NCI-H1694 treated with DMSO at 0.1 percent for 48 hours (cell line): ENCODE measurements around the gene SLC6A5.
A peak's percentile ranks its signal among the peaks of the same experiment; 100 is the strongest.

ENCODE experiments used
- DNase-seq: peaks from one replicate; lab custom pipeline; 2025; lab: John Stamatoyannopoulos, UW

Gene SLC6A5

DNA sequence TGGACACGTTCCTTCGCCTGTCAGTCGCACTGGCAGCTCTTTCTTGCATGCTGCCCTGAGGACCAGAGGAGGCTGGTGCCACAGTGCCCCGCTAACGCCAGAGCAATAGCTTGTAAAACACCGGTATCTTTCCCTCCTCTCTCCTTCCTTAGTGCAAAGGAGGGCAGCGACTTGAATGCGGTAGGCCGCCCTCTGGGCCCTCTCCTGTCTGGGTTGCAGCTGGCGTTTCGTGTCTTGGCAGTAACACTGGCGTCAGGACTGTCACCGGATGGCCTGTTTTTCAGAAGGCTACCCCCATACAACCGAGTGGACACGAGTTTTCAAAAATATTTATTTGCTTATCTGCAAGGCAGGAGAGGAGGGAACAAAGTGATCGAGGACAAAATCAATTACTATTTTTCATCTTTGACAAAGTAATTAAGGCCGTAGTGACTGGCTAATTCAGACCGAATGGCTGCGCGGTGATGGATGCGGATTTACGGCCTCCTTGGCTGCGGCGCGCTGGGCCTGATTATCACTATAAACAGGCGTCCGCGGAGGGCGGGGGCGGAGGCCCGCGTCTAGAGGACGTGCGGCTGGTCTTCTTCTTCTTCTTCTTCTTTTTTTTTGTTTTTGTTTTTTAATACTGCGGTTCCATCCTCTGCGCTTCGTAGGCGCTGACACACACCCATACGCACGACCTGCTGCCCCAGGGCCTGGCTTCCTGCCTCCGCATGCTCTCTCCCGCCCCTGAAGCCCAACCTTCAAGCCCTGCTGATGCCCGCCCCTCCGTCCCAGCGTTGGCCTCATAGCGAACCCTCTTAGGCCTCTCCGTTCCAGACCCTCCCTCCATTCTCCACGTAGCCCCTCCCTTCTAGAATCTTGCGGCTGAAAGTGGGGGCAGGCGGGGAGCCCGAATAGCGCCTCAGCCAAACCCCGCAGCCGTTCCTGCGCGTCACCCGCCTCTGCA, 2.9 kb upstream of the SLC6A5 start:
- DNase-seq: no peak

GRCh38 chr11:20597154-20597679, 2.2 kb upstream of the SLC6A5 start:
- DNase-seq: no peak

DNA sequence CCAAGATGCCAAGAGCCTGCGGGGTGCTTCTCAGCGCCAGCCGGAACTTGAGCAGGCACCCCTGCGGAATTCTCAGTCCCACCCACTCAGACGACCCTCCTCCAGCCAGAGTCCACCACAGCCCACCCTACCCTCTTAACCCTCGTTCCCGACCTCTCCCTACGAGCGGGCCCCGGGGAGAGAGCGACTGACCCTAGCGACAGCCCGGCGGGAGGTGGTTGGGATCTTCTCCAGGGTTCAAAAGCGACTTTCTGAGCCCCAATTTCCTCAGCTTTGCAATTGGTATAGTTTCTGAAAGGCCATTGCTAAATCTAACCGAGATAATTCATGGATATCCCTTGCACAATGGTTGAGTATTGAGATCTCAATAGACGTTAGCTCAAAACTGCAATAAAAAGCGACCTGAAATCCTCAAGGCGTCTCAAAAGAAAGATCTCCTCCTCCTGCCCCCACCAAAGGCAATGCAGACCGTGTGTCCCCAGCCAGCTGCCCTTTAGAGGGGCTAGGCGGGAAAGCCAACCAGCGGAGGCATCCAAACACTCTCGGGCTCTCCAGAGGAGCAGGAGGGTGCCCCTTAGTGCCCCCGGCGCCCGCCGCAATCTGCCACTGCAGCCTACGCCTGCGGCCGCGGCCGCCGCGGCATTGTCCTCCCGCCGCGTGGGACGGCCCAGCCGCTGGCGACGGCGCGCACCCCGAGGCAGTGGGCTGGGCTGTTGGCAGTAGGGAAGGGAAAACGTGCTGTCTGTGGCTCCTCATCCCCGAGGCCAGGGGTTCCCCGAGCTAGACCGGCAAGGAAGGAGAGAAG, 1.5 kb upstream of the SLC6A5 start:
- DNase-seq: no peak

- no peak for DNase-seq
Observed at GRCh38 chr11:20598492-20598891, 916 bp upstream of the SLC6A5 start.

GRCh38 chr11:20600020-20600346, 575 bp downstream of the SLC6A5 start:
- no peak for DNase-seq

DNA sequence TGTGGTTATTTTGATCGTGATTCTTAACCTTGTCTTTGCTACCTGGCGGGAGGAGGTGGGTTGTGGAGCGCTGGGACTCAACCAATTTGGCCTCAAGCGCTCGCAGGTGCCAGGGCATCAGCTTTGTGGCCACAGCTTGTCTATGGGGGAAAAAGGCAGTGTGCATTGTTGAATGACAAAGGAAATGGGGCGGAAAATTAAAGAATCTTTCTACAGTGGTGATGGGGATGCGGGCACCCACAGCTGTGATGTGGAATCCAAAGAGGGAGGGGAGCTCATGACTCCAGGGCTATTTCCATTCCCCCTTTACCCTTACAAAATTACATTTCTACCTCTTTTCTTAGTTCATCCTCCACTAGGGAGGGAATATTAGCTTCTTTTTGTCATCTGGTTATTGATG, 1.1 kb downstream of the SLC6A5 start:
- no peak for DNase-seq

DNA sequence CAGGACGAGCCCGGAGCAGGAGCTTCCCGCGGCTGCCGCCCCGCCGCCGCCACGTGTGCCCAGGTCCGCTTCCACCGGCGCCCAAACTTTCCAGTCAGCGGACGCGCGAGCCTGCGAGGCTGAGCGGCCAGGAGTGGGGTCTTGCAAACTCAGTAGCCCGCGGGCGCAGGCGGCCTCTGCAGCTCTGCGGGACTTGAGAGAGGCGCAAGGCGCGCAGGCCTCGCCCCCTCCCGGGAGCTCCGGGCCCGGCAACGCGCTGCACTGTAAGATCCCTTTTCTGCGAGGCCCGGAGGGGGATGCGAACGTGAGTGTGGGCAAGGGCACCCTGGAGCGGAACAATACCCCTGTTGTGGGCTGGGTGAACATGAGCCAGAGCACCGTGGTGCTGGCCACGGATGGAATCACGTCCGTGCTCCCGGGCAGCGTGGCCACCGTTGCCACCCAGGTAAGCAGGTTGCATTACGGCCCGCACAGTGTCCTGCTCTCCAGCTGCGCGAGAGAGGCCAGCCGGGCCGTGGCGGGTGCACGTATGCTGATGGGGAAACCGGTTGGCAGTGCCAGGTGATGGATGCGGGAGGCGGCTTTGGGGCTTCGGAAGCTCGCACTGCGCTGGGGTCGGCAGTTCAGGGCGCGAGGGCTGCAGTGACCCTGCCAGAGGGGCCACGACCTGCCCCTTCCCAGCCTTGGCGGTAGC, 2.0 kb downstream of the SLC6A5 start:
- DNase-seq: no peak

GRCh38 chr11:20604295-20604803, 4.9 kb downstream of the SLC6A5 start:
- DNase-seq: no peak

GRCh38 chr11:20604864-20605601, 5.6 kb downstream of the SLC6A5 start:
- DNase-seq: no peak

GRCh38 chr11:20605602-20606091, 6.2 kb downstream of the SLC6A5 start:
- no peak for DNase-seq

GRCh38 chr11:20608934-20609333, 9.5 kb downstream of the SLC6A5 start:
- no peak for DNase-seq

GRCh38 chr11:20609727-20610707, 10.6 kb downstream of the SLC6A5 start:
- peak; percentile 74 for DNase-seq

GRCh38 chr11:20610825-20611224, 11.4 kb downstream of the SLC6A5 start:
- DNase-seq: no peak

GRCh38 chr11:20611445-20611844, 12.0 kb downstream of the SLC6A5 start:
- no peak for DNase-seq

DNA sequence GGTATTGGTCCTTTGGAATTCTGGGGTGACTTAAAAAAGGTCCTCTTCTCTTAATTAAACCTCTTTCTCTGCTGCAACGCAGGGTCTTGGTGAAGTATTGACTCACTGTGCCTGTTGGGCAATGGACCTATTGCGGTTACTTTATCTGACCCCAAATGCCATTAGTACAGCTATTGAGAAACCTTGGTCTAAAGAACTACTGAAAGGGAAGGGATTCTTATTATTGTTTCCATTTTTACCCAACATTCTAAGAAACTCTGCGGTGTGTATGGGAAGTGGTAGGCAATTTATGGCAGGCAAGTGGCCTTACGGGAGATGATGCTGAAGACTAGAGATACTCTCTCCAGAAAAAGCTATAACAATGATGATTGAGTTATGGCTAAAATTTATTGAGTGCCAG, 12.5 kb downstream of the SLC6A5 start:
- no peak for DNase-seq

DNA sequence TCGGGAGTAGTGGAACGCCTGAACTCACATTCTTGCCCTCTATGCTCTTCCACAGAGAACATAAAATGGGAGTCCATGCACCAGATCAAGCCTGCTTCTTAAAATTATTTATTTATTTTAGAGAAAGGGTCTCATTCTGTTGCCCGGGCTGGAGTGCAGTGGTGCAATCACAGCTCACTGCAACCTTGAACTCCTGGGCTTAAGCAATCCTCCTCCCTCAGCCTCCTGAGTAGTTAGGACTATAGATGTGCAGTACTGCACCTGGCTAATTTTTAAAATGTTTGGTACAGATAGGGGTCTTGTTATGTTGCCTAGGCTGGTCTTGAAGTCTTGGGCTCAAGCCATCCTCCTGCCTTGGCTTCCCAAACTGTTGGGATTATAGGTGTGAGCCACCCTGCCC, 13.0 kb downstream of the SLC6A5 start:
- DNase-seq: no peak

- no peak for DNase-seq
Observed at GRCh38 chr11:20616920-20617319, 17.5 kb downstream of the SLC6A5 start.

DNA sequence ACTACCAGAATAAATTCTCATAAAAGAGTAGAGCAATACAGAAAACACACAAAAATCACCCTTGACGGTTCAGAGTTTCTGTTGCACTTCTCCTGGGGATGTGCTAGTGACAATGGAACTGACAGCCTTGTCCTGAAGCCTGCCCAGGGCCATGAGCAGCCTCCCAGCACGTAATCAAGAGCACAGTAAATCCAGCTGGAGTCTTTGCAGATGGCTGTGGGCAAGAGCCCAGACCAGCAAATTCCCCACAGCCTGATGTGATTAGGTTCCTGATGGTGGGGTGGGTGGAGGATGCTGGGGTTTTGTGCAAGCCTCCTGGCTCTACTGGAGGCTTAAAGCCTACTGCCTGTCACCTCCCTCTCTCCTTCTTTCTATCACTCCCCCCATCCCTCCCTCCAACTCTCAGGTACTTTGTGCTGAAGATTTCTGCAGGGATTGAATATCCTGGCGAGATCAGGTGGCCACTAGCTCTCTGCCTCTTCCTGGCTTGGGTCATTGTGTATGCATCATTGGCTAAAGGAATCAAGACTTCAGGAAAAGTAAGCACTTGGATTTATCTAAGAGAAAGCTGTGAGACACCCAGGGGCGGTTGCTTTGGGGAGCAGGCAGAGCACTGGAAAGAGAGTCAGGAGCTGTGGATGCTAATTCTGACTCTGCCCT, 18.1 kb downstream of the SLC6A5 start:
- DNase-seq: no peak

DNA sequence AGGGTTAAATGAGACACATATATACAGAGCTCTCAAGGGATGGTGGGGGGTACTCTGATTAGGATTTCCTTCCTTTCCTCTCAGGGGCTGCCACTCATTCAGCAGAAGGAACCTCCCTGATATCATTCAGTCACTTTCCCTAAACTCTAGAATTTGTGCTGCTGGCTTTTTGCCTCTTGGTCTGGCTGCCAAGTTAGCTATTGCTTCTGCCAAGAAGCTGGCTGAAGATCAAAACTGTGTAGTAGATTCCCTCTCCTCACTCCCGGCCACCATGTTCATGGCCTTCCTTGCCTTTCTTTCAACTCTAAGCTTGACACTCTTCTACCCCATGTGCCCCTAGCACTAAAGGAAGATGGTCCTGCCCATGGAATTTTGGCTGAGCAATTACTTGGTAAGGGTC, 18.7 kb downstream of the SLC6A5 start:
- no peak for DNase-seq
